ENCODE results near the gene ZBTB46.
"Not testable (repeated sequence)": the region's sequence is repeated elsewhere in the genome, so short reads cannot be mapped to it uniquely, and the experiment has no call there.

The ZBTB46 gene

DNA sequence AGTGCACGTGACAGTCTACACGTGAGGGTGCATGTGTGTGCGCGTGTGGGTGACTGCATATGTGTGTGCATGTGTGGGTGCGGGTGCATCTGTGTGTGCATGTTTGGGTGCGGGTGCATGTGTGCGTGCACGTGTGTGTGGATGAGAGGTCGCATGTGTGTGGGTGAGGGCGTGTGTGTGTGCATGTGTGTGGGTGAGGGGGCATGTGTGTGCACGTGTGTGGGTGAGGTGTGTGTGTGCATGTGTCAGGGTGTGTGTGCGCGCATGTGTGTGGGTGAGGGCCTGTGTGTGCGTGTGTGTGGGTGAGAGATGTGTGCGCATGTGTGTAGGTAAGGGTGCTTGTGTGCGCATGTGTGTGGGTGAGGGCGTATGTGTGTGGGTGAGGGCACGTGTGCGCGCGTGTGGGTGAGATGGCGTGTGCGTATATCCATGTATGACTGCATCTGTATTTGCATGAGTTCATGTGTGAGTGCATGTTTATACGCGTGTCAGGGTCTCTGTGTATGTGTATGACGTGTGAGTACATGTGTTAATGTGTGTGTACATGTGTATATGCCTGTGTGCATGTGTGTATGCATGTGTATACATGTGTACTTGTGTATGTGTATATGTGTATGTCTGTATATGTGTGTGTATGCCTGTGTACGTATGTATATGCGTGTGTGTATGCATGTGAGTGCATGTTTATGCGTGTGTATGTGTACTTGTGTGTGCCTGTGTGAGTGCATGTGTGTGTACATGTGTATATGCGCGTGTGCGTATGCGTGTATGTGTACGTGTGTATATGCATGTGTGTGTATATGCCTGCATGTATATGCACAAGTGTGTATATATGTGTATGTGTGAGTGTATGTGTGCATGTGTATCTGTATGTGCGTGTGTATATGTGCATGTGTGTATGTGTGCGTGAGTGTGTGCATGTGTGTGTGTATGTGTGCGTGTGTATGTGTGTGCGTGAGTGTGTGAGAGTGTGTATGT, 98.7 kb downstream of the ZBTB46 start:
- no peak for DNase-seq (ENCODE audit: low read depth)
- TF ChIP-seq, protein P1, sequence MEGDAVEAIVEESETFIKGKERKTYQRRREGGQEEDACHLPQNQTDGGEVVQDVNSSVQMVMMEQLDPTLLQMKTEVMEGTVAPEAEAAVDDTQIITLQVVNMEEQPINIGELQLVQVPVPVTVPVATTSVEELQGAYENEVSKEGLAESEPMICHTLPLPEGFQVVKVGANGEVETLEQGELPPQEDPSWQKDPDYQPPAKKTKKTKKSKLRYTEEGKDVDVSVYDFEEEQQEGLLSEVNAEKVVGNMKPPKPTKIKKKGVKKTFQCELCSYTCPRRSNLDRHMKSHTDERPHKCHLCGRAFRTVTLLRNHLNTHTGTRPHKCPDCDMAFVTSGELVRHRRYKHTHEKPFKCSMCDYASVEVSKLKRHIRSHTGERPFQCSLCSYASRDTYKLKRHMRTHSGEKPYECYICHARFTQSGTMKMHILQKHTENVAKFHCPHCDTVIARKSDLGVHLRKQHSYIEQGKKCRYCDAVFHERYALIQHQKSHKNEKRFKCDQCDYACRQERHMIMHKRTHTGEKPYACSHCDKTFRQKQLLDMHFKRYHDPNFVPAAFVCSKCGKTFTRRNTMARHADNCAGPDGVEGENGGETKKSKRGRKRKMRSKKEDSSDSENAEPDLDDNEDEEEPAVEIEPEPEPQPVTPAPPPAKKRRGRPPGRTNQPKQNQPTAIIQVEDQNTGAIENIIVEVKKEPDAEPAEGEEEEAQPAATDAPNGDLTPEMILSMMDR (IDR thresholded peaks at IDR 0.05; ENCODE audit: insufficient read depth, low read depth, low read length, missing control alignments): no peak
- H3K4me3 ChIP-seq (ENCODE audit: low read length): no peak overlapping the region

DNA sequence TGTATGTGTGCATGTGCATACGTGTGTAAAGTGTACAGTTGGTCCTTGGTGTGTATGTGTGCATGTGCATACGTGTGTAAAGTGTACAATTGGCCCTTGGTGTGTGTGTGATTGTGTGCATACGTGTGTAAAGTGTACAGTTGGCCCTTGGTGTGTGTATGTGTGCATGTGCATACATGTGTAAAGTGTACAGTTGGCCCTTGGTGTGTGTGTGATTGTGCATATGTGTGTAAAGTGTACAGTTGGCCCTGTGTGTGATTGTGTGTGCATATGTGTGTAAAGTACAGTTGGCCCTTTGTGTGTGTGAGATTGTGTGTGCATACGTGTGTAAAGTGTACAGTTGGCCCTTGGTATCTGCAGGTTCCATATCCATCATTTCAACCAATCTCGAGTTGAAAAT, 99.7 kb downstream of the ZBTB46 start:
- no peak for DNase-seq (ENCODE audit: low read depth)
- no peak overlapping the region for H3K4me3 ChIP-seq (ENCODE audit: low read length)
- TF ChIP-seq, protein P1 (IDR thresholded peaks at IDR 0.05; ENCODE audit: insufficient read depth, low read depth, low read length, missing control alignments): no peak

DNA sequence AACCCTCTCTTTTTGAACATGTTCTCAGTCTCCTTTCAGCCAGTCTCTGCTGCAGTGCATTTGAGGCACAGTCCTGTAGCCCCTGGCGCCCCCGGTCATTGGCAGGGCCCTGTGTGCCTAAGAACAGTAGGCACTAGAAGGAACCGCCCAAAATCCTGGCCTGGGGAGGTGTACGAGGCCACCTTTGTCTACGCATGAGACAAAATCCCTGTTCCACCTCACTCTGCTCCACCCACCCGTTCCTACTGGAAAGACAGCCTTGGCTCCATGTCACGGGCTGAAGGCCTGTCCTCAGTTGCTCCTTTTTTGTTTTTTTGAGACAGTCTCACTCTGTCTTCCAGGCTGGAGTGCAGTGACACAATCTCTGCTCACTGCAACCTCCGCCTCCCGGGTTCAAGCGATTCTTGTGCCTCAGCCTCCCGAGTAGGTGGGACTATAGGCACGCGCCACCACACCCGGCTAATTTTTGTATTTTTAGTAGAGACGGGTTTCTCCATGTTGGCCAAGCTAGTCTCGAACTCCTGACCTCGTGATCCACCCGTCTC, 100.8 kb downstream of the ZBTB46 start:
- DNase-seq (ENCODE audit: low read depth); H3K4me3 ChIP-seq (ENCODE audit: low read length): not testable (repeated sequence)

DNA sequence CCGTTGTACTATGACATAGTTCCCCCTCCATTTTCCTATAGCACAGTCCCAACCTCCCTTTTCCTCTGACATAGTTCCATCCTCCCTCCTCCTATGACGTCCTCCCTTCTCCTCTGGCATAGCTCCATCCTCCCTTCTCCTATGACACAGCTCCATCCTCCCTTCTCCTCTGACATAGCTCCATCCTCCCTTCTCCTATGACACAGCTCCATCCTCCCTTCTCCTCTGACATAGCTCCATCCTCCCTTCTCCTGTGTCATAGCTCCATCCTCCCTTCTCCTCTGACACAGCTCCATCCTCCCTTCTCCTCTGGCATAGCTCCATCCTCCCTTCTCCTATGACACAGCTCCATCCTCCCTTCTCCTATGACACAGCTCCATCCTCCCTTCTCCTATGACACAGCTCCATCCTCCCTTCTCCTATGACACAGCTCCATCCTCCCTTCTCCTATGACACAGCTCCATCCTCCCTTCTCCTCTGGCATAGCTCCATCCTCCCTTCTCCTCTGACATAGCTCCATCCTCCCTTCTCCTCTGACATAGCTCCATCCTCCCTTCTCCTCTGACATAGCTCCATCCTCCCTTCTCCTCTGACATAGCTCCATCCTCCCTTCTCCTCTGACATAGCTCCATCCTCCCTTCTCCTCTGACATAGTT, 108.0 kb downstream of the ZBTB46 start:
- H3K4me3 ChIP-seq (ENCODE audit: low read length); DNase-seq (ENCODE audit: low read depth): not testable (repeated sequence)

DNA sequence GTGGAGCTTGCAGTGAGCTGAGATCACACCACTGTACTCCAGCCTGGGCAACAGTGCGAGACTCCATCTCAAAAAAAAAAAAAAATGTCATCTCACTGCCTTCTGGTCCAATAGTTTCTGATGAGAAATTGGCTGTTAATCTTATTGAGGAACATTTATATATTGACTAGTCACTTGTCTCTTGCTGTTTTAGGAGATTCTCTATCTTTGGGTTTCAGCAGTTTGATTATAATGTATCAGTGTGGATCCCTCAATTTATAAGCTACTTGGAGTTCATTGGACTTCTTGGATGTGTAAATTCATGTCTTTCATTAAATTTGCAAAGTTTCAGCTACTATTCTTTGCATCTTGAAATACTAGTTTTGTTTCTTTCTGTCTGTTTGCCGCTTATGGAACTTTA, 112.1 kb downstream of the ZBTB46 start:
- TF ChIP-seq, protein P1 (IDR thresholded peaks at IDR 0.05; ENCODE audit: insufficient read depth, low read depth, low read length, missing control alignments): no peak
- no peak for DNase-seq (ENCODE audit: low read depth)
- H3K4me3 ChIP-seq (ENCODE audit: low read length): no peak overlapping the region

DNA sequence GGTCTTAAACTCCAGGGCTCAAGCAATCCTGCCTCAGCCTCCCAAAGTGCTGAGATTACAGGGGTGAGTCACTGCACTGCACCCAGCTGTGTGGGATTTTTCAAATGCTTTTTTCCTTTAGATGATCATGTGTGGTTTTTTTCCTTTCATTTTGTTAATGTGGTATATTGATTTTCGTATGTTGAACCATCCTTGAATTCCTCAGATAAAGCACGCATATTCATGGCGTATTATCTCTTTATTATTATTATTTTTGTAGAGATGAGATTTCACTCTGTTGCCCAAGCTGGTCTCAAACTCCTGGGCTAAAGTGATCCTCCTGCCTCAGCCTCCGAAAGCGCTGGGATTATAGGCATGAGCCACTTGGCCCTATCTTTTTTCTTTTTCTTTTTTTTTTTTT, 116.2 kb downstream of the ZBTB46 start:
- no peak overlapping the region for H3K4me3 ChIP-seq (ENCODE audit: low read length)
- DNase-seq (ENCODE audit: low read depth): no peak
- TF ChIP-seq, protein P1 (IDR thresholded peaks at IDR 0.05; ENCODE audit: insufficient read depth, low read depth, low read length, missing control alignments): no peak

DNA sequence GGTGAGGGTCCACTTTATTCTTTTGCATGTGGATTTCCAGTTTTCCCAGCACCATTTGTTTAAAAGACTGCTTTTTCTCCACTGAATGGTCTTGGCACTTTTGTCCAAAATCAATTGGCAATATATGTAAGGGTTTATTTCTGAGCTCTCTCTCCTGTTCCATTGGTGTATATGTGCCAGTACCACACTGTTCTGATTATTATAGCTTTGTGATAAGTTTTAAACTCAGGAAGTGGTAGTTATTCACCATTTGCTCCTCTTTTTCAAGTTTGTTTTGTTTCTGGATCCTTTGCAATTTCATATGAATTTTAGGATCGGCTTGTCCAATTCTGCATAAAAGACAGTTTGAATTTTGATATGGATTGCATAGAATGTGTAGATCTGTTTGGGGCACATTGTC, 118.9 kb downstream of the ZBTB46 start:
- TF ChIP-seq, protein P1 (IDR thresholded peaks at IDR 0.05; ENCODE audit: insufficient read depth, low read depth, low read length, missing control alignments): no peak

More for the DNA sequence above, 118.9 kb downstream of the ZBTB46 start:
- DNase-seq (ENCODE audit: low read depth): no peak
- H3K4me3 ChIP-seq (ENCODE audit: low read length): no peak overlapping the region
